OCI-LY7 (cell line): ENCODE results near the gene ORC3.

Experiments
- EZH2phosphoT487 ChIP-seq: fragments of 200-600 bp; sonication (generic); IDR thresholded peaks from 2 replicates; pipeline ENCODE4 v1.6.1; 2018; ENCODE audit warnings: low read depth, borderline replicate concordance, mild to moderate bottlenecking, mixed run types, antibody characterized with exemption, low read length, moderate library complexity, mixed read lengths
- TF ChIP-seq, protein P1 (sequence below): fragments of 200-600 bp; sonication (generic); conservative IDR thresholded peaks from 2 replicates; pipeline ENCODE4 v1.5.1; 2014; ENCODE audit warnings: mild to moderate bottlenecking, antibody characterized with exemption, low read length, moderate library complexity, mixed read lengths

DNA sequence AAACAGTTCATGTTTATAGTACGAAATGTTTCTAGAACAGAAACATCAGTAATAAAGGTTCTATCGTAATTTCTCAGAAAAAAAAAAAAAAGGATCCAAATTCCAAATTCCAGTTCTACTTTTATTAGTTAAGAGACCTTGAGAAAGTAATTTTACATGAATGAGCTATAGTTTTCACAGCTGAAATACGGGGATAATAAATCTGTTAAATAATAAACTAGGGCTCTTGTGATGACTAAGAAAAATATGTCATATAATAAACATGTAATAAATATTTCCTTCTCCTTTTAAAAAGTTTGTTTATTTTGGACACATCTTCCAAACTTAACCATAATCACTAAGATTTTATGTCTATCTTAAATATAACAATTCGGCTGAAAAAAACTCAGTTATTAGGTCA lies 17.9 kb upstream of the ORC3 start:
- TF ChIP-seq, protein P1, sequence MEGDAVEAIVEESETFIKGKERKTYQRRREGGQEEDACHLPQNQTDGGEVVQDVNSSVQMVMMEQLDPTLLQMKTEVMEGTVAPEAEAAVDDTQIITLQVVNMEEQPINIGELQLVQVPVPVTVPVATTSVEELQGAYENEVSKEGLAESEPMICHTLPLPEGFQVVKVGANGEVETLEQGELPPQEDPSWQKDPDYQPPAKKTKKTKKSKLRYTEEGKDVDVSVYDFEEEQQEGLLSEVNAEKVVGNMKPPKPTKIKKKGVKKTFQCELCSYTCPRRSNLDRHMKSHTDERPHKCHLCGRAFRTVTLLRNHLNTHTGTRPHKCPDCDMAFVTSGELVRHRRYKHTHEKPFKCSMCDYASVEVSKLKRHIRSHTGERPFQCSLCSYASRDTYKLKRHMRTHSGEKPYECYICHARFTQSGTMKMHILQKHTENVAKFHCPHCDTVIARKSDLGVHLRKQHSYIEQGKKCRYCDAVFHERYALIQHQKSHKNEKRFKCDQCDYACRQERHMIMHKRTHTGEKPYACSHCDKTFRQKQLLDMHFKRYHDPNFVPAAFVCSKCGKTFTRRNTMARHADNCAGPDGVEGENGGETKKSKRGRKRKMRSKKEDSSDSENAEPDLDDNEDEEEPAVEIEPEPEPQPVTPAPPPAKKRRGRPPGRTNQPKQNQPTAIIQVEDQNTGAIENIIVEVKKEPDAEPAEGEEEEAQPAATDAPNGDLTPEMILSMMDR, result no peak
- no peak for TF ChIP-seq EZH2phosphoT487
